Gastrocnemius medialis (tissue), 4 donors: ENCODE results near the gene HNRNPA1L2. TPM values are rescaled to one million over a fixed set of nuclear protein-coding genes. Genes with fewer than 3 reads are reported as not detected.

Experiments used
- ATAC-seq, 2 donors: fragments of 150-250 bp; one replicate each; pipeline ENCODE4 v1.9.1; 2016
- DNase-seq, 2 donors: peaks; one replicate each; pipeline ENCODE4 v3.0.0-alpha.2; 2019
- H3K27ac ChIP-seq, 4 donors: fragments of 200-600 bp; sonication (generic); 1 replicate in 1 of 4; 2 replicates in 3 of 4; pipeline ENCODE4 v1.5.1; 2016 to 2018; ENCODE audit warnings: mild to moderate bottlenecking in 2 of 4, moderate library complexity in 1 of 4
- H3K27me3 ChIP-seq, 3 donors: fragments of 200-600 bp; sonication (generic) in 2 of 3; 1 replicate in 1 of 3; 2 replicates in 2 of 3; pipeline versions ENCODE4 v1.5.1 to v1.6.0; 2016 to 2019; ENCODE audit warnings: mild to moderate bottlenecking in 1 of 3, moderate library complexity in 1 of 3
- H3K36me3 ChIP-seq, 2 donors: fragments of 200-600 bp; sonication (generic) in 1 of 2; one replicate each; pipeline ENCODE4 v1.5.1; 2017 to 2018
- H3K4me1 ChIP-seq, 2 donors: fragments of 200-600 bp; sonication (generic) in 1 of 2; one replicate each; pipeline ENCODE4 v1.5.1; 2016 to 2017; ENCODE audit warnings: mild to moderate bottlenecking in 2 of 2
- H3K4me3 ChIP-seq, 4 donors: fragments of 200-600 bp; sonication (generic) in 3 of 4; 1 replicate in 1 of 4; 2 replicates in 3 of 4; pipeline ENCODE4 v1.5.1; 2016 to 2019; ENCODE audit warnings: mild to moderate bottlenecking in 2 of 4
- H3K9me3 ChIP-seq, 3 donors: fragments of 200-600 bp; sonication (generic) in 2 of 3; 1 replicate in 1 of 3; 2 replicates in 2 of 3; pipeline ENCODE4 v1.5.1; 2016 to 2019
- POLR2A ChIP-seq, 2 donors: fragments of 450-650 bp; IDR thresholded peaks; one replicate each; pipeline ENCODE4 v1.6.1; 2017; ENCODE audit warnings: antibody characterized with exemption in 2 of 2, mild to moderate bottlenecking in 2 of 2, moderate library complexity in 2 of 2
- in situ Hi-C, 4 donors: fragments of 200-750 bp; cut with MboI; loops; one replicate each; pipeline versions ENCODE4 v1.15.0 to v1.8.0; 2017; ENCODE audit warnings: low sequenced_read_pairs in 4 of 4
- intact Hi-C: fragments of 100-400 bp; cut with DNase I; formaldehyde crosslinking; loops from one replicate; pipeline ENCODE4 v1.15.1; 2023; ENCODE audit warnings: low total_unique reads
- total RNA-seq, 4 donors: library from RNA; depleted of rRNA; stranded (reverse); fragments of >200 nt; gene quantifications; one replicate each; pipeline versions ENCODE4 v1.1.0 to v1.2.3, GENCODE V29; 2016
- TF ChIP-seq, protein P1 (sequence below), 5 experiments: fragments of 450-650 bp in 3 of 5; fragments of 200-600 bp in 2 of 5; sonication (generic) in 2 of 5; IDR thresholded peaks in 4 of 5; conservative IDR thresholded peaks in 1 of 5; 1 replicate in 4 of 5; 2 replicates in 1 of 5; pipeline ENCODE4 v1.5.1; 2016 to 2019; ENCODE audit warnings: antibody characterized with exemption in 5 of 5, mild to moderate bottlenecking in 3 of 5, moderate library complexity in 3 of 5

HNRNPA1L2 gene
- total RNA-seq, 4 donors from 2014 or later: 0.55 to 1.3 (median 1.1) TPM

- ATAC-seq: no peak
These were observed 3.4 kb upstream of the HNRNPA1L2 start for GRCh38 chr13:52638666-52639328.

DNA sequence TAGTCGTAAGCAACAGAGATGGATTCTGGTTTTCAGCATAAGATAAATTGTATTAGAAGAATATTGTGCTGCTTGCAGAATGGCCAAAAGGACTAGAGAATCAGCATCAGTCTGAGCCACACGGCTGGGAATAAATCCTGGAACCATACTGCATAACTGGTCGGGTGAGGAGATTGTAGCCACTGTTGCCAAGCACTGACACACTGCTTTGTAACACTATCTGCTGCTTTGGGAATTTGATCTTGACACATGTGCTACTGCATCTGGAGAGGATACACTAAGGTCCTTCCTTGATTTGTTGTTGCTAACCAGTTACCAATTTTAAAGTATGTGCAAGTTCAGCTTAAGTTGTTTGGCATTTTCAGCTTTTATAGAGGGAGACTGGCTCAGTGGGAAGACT, 1.9 kb downstream of the HNRNPA1L2 start:
- Histone ChIP-seq H3K27me3 (no peaks in the 10 kb centered on the region), H3K36me3 (peaks cover 0 to 2% of the 10 kb centered on the region in 2 donors), H3K27ac (no peak overlapping the region), H3K4me3 (no peak overlapping the region), H3K4me1 (no peaks in the 10 kb centered on the region), H3K9me3 (no peaks in the 10 kb centered on the region)
- ATAC-seq (no peak), DNase-seq (no peak)
- intact Hi-C loops (no loop called here), in situ Hi-C loops (no loop called here)
- no peak for TF ChIP-seq POLR2A (IDR thresholded peaks at IDR 0.05)
- TF ChIP-seq, protein P1, sequence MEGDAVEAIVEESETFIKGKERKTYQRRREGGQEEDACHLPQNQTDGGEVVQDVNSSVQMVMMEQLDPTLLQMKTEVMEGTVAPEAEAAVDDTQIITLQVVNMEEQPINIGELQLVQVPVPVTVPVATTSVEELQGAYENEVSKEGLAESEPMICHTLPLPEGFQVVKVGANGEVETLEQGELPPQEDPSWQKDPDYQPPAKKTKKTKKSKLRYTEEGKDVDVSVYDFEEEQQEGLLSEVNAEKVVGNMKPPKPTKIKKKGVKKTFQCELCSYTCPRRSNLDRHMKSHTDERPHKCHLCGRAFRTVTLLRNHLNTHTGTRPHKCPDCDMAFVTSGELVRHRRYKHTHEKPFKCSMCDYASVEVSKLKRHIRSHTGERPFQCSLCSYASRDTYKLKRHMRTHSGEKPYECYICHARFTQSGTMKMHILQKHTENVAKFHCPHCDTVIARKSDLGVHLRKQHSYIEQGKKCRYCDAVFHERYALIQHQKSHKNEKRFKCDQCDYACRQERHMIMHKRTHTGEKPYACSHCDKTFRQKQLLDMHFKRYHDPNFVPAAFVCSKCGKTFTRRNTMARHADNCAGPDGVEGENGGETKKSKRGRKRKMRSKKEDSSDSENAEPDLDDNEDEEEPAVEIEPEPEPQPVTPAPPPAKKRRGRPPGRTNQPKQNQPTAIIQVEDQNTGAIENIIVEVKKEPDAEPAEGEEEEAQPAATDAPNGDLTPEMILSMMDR (IDR thresholded peaks at IDR 0.05 in 4 of 5, conservative IDR thresholded peaks at IDR 0.05 in 1 of 5): no peak

More at GRCh38 chr13:52638666-52639328, 3.4 kb upstream of the HNRNPA1L2 start:
- Histone ChIP-seq H3K9me3 (no peaks in the 10 kb centered on the region), H3K4me3 (no peak overlapping the region), H3K27me3 (no peaks in the 10 kb centered on the region), H3K4me1 (no peaks in the 10 kb centered on the region), H3K36me3 (peaks cover 3 to 22% of the 10 kb centered on the region in 2 donors), H3K27ac (no peak overlapping the region)
- in situ Hi-C loops (no loop called here), intact Hi-C loops (no loop called here)
- no peak for DNase-seq
- TF ChIP-seq, protein P1 (IDR thresholded peaks at IDR 0.05 in 4 of 5, conservative IDR thresholded peaks at IDR 0.05 in 1 of 5): no peak
- no peak for TF ChIP-seq POLR2A (IDR thresholded peaks at IDR 0.05)

DNA sequence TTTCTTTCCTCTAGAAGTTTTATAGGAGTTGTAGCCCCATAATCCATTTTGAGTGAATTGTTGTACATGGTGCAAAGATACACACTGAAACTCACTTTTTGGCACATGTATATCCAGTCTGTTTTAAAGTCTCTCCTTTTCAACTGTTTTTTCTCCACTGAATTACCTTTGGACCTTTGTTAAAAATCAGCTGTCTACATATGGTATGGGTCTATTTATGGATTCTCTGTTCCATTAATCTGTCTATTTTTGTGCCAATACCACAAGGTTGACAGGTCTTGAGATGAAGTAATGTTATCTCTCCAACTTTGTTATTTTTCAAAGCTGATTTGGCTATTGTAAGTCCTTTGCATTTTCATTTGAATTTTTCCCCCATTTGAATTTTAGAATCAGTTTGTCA, 4.7 kb downstream of the HNRNPA1L2 start:
- no peaks in the 10 kb centered on the region for H3K27me3 ChIP-seq
- peaks cover 0 to 16% of the 10 kb centered on the region in 2 donors for H3K36me3 ChIP-seq
- no peak overlapping the region for H3K4me3 ChIP-seq
- DNase-seq (no peak), ATAC-seq (no peak)
- in situ Hi-C loops (no loop called here), intact Hi-C loops (no loop called here)
- H3K9me3 ChIP-seq: no peaks in the 10 kb centered on the region
- H3K4me1 ChIP-seq: peaks cover 10 to 14% of the 10 kb centered on the region in 2 donors
- TF ChIP-seq, protein P1 (IDR thresholded peaks at IDR 0.05 in 4 of 5, conservative IDR thresholded peaks at IDR 0.05 in 1 of 5): no peak
- TF ChIP-seq POLR2A (IDR thresholded peaks at IDR 0.05): no peak
- no peak overlapping the region for H3K27ac ChIP-seq

DNA sequence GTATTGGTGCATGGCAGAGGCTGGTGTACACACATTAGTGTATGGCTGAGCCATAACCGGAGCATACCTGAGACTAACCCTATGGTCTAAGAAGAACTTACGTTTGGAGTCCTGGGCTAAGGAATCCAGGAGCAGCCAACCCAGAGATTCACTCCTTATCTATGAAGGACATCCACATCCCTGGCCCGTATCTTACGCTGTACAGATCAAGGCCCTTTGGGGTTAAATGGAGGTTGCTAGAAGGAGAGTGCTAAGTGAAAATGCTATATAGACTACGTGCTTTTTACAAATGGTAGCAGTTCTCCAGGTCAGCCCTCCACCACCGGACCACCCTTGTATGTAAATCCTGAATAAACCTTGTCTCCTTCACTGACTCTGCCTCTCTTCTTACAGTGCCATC, 8.5 kb downstream of the HNRNPA1L2 start:
- Histone ChIP-seq H3K4me1 (peaks cover 26 to 30% of the 10 kb centered on the region in 2 donors), H3K36me3 (peaks cover 0 to 16% of the 10 kb centered on the region in 2 donors), H3K27ac (no peak overlapping the region), H3K4me3 (peak overlapping the region in 2 of 4 donors; percentile 75 to 97), H3K27me3 (no peaks in the 10 kb centered on the region), H3K9me3 (no peaks in the 10 kb centered on the region)
- TF ChIP-seq POLR2A (IDR thresholded peaks at IDR 0.05): no peak
- TF ChIP-seq, protein P1 (IDR thresholded peaks at IDR 0.05 in 4 of 5, conservative IDR thresholded peaks at IDR 0.05 in 1 of 5): no peak
- intact Hi-C loops (loop anchor here (5.0 to 10.0 kb wide), 3 partner anchors 198 to 636 kb away; partner anchors contain the start of genes ALG11, ATP7B and VPS36), in situ Hi-C loops (loop anchor here in 3 of 4 donors (10.0 to 25.0 kb wide), 3 partner anchors 188 to 463 kb away; partner anchors contain the start of genes CKAP2 (in 1 of the 3) and VPS36 (in 1 of the 3))
- DNase-seq (no peak), ATAC-seq (no peak)
